Peyer's patch (tissue), 4 donors: ENCODE measurements around the gene RIMBP2. TPM values are rescaled to one million over a fixed set of nuclear protein-coding genes. Genes with fewer than 3 reads are reported as not detected.

Experiments used
- DNase-seq, 3 donors: peaks; one replicate each; pipeline ENCODE4 v3.0.0-alpha.2; 2017 to 2019
- H3K27ac ChIP-seq, 4 donors: fragments of 200-600 bp; sonication (generic); one replicate each; pipeline ENCODE4 v1.5.1; 2016 to 2019
- H3K27me3 ChIP-seq, 2 donors: fragments of 200-600 bp; sonication (generic); one replicate each; pipeline ENCODE4 v1.5.1; 2019
- H3K36me3 ChIP-seq, 3 donors: fragments of 200-600 bp; sonication (generic); one replicate each; pipeline ENCODE4 v1.5.1; 2016 to 2019
- H3K4me1 ChIP-seq, 4 donors: fragments of 200-600 bp; sonication (generic); one replicate each; pipeline ENCODE4 v1.5.1; 2016 to 2019
- H3K4me3 ChIP-seq, 4 donors: fragments of 200-600 bp; sonication (generic); 1 replicate in 3 of 4; 2 replicates in 1 of 4; pipeline ENCODE4 v1.5.1; 2016 to 2019; ENCODE audit warnings: mild to moderate bottlenecking in 1 of 4
- H3K9me3 ChIP-seq, 4 donors: fragments of 200-600 bp; sonication (generic); one replicate each; pipeline ENCODE4 v1.5.1; 2016 to 2019; ENCODE audit warnings: mild to moderate bottlenecking in 1 of 4
- CTCF ChIP-seq, 6 experiments: fragments of 450-650 bp in 4 of 6; fragments of 200-600 bp in 2 of 6; sonication (generic) in 1 of 6; IDR thresholded peaks; one replicate each; pipeline ENCODE4 v1.5.1; 2017 to 2019; ENCODE audit warnings: antibody characterized with exemption in 6 of 6, mild to moderate bottlenecking in 3 of 6, moderate library complexity in 1 of 6
- POLR2A ChIP-seq, 2 donors: fragments of 450-650 bp; IDR thresholded peaks; one replicate each; pipeline ENCODE4 v1.5.1; 2017; ENCODE audit warnings: antibody characterized with exemption in 2 of 2, mild to moderate bottlenecking in 2 of 2, moderate library complexity in 2 of 2
- total RNA-seq, 4 donors: library from RNA; depleted of rRNA; stranded (reverse); fragments of >200 nt; gene quantifications; one replicate each; pipeline ENCODE4 v1.1.0, GENCODE V29; 2016

Gene RIMBP2
- total RNA-seq, 4 donors from 2014 or later: 8.8 to 19.8 (median 16.0) TPM

- DNase-seq: no peak
- no peaks in the 10 kb centered on the region for H3K9me3 ChIP-seq
- TF ChIP-seq CTCF (IDR thresholded peaks at IDR 0.05) (no peak), POLR2A (IDR thresholded peaks at IDR 0.05) (no peak)
- H3K4me3 ChIP-seq: no peak overlapping the region
- no peaks in the 10 kb centered on the region for H3K36me3 ChIP-seq
- no peak overlapping the region for H3K27ac ChIP-seq
- H3K4me1 ChIP-seq: no peaks in the 10 kb centered on the region
- H3K27me3 ChIP-seq: no peaks in the 10 kb centered on the region
Observed at GRCh38 chr12:130595566-130595965, 120.5 kb downstream of the RIMBP2 start.

- Histone ChIP-seq H3K4me3 (no peak overlapping the region), H3K4me1 (no peaks in the 10 kb centered on the region), H3K27me3 (no peaks in the 10 kb centered on the region), H3K27ac (no peak overlapping the region), H3K36me3 (no peaks in the 10 kb centered on the region), H3K9me3 (no peaks in the 10 kb centered on the region)
- no peak for TF ChIP-seq POLR2A (IDR thresholded peaks at IDR 0.05)
- TF ChIP-seq CTCF (IDR thresholded peaks at IDR 0.05): no peak
- DNase-seq: no peak
Observed at GRCh38 chr12:130593056-130593455, 123.0 kb downstream of the RIMBP2 start.

- Histone ChIP-seq H3K36me3 (no peaks in the 10 kb centered on the region), H3K4me1 (no peaks in the 10 kb centered on the region), H3K27ac (no peak overlapping the region), H3K9me3 (no peaks in the 10 kb centered on the region), H3K27me3 (no peaks in the 10 kb centered on the region), H3K4me3 (no peak overlapping the region)
- TF ChIP-seq CTCF (IDR thresholded peaks at IDR 0.05) (no peak), POLR2A (IDR thresholded peaks at IDR 0.05) (no peak)
- no peak for DNase-seq
Observed at GRCh38 chr12:130592641-130593040, 123.5 kb downstream of the RIMBP2 start.

GRCh38 chr12:130591736-130592135 is 124.4 kb downstream of the RIMBP2 start:
- no peak overlapping the region for H3K27ac ChIP-seq
- H3K36me3 ChIP-seq: no peaks in the 10 kb centered on the region
- no peak overlapping the region for H3K4me3 ChIP-seq
- no peaks in the 10 kb centered on the region for H3K4me1 ChIP-seq
- H3K27me3 ChIP-seq: no peaks in the 10 kb centered on the region
- TF ChIP-seq CTCF (IDR thresholded peaks at IDR 0.05) (no peak), POLR2A (IDR thresholded peaks at IDR 0.05) (no peak)
- DNase-seq: no peak
- H3K9me3 ChIP-seq: no peaks in the 10 kb centered on the region

- H3K4me3 ChIP-seq: no peak overlapping the region
- TF ChIP-seq POLR2A (IDR thresholded peaks at IDR 0.05) (no peak), CTCF (IDR thresholded peaks at IDR 0.05) (no peak)
- no peaks in the 10 kb centered on the region for H3K4me1 ChIP-seq
- no peak for DNase-seq
- no peaks in the 10 kb centered on the region for H3K27me3 ChIP-seq
- H3K36me3 ChIP-seq: no peaks in the 10 kb centered on the region
- H3K27ac ChIP-seq: no peak overlapping the region
- H3K9me3 ChIP-seq: no peaks in the 10 kb centered on the region
Observed at GRCh38 chr12:130590685-130591084, 125.4 kb downstream of the RIMBP2 start.
